NCI-H510A treated with DMSO at 0.1 percent for 48 hours (cell line): ENCODE measurements around the gene IFI27L1.

ENCODE experiments used
- DNase-seq: peaks from one replicate; lab custom pipeline; 2025; lab: John Stamatoyannopoulos, UW

The IFI27L1 gene

GRCh38 chr14:94132285-94132887, 51.3 kb downstream of the IFI27L1 start:
- DNase-seq = peak; percentile 59

GRCh38 chr14:94135476-94135875, 54.4 kb downstream of the IFI27L1 start:
- no peak for DNase-seq

GRCh38 chr14:94136575-94137331, 55.6 kb downstream of the IFI27L1 start:
- peak; percentile 75 for DNase-seq

- DNase-seq = no peak
Measured at GRCh38 chr14:94138251-94138650, 57.1 kb downstream of the IFI27L1 start.

GRCh38 chr14:94139006-94139405, 57.9 kb downstream of the IFI27L1 start:
- DNase-seq = no peak

- no peak for DNase-seq
Measured at GRCh38 chr14:94139421-94139820, 58.3 kb downstream of the IFI27L1 start.

GRCh38 chr14:94142247-94142646, 61.1 kb downstream of the IFI27L1 start:
- no peak for DNase-seq

GRCh38 chr14:94142836-94143235, 61.7 kb downstream of the IFI27L1 start:
- no peak for DNase-seq

- DNase-seq = no peak
Measured at GRCh38 chr14:94143239-94143638, 62.1 kb downstream of the IFI27L1 start.

GRCh38 chr14:94143711-94144110, 62.6 kb downstream of the IFI27L1 start:
- no peak for DNase-seq

GRCh38 chr14:94144765-94145164, 63.7 kb downstream of the IFI27L1 start:
- no peak for DNase-seq

- DNase-seq = peak; percentile 74
Measured at GRCh38 chr14:94145902-94146527, 64.9 kb downstream of the IFI27L1 start.
